ENCODE measurements around the gene PINK1.

GRCh38 chr1:20630729-20631128 is 2.5 kb upstream of the PINK1 start:
- TF ChIP-seq CTCF (IDR thresholded peaks at IDR 0.05) = no peak
- TF ChIP-seq POLR2A (IDR thresholded peaks at IDR 0.05) = no peak
